Measurements from ENCODE around the gene KCNQ1.

The KCNQ1 gene

DNA sequence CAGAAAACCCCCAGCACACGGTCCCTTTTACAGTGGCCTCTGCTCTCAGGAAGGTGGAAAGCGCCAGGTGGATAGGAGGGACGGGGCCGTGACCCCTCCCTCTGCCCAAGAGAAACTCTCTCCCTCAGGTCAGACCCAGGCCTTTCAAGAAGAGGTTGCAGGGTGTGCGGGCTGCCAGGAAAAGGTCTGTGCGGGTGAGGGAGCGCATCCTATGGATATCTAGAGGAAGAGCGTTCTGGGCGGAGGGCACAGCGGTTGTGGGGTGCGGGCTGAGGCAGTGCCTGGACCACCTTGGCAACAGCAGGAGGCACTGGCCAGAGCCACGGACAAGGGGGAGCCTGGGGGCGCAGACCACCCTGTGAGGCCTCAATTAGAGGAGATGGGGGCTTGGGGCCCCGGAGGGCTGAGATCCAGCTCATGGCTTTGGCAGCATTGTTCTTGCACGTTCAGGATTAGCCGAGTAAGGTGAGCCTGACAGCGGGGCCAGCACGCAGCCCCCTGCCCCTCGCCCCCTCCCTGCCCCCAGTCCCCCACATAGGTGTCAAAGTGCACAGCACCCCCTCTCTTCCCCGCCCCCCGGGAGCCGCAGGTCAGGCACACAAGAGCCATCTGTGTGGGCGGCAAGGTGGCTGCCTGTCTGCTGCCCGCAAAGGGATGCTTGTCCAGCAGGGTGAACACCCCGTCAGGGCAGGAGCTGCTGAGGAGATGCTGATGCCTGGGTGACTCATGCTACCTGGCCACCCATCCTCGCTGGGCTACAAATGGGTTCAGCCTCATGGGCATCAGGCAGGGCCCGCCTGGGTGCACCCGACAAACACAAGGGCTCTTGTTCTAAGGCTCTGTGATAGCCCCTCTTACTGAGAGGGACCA, 347.8 kb downstream of the KCNQ1 start:
- no peak for DNase-seq

DNA sequence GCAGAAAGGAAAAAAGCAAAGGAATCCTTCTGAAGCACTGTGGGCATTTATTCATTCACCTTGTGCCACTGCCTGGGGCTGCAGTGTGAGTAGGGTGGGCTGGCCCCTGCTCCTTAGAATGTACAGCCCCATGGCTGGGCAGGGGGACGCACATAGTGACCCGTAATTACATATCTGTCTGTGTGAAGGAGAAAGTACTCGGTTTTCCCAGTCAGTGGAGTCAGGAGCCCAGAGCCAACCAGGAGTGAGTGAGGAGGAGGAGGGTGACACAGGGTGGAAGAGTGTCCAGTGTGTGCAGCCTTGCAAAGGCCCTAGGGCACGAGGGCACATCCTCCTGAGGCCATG, 348.9 kb downstream of the KCNQ1 start:
- no peak for DNase-seq

DNA sequence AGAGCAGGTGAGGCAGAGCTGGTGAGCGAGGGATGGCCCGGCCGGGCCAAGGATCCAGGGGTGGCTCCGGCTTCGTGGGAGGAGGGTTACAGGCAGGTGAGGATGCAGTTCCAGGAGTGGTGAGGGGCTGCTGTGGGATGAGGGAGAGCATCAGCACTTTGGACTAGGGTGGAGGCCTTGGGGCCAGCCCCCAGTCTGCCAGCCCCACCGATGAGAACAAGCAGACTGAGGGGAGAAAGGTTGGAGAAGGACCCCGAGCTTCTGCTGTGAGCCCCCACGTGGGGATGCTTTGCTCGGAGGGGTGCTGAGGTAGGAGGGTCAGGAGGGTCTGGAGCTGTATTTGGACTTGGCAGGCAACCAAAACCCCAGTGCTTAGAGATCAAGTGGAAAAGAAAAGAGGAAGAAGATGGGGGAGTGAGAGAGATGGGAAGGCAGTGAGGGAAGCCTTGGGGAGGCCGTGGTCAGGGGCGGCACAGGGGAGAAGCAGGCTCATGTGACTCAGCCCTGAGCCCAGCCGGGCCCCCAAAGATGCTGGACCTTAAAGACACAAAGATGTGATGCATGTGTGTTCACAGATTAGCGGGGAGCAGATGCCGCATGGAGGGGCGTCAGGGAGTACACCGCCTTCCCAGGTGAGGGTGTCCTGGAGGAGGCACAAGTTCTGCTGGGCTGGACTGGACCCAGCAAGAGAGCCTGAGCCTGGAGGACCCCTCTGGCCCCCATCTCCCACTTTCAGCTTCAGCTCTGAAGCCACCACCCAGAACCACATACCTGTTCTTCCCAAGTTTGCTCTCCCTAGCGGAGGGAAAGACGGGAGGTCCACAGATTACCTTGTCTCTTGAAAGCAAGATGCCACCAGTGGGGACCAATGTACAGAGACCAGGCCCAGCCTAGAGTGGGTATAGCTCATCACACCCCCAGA, 349.5 kb downstream of the KCNQ1 start:
- no peak for DNase-seq

DNA sequence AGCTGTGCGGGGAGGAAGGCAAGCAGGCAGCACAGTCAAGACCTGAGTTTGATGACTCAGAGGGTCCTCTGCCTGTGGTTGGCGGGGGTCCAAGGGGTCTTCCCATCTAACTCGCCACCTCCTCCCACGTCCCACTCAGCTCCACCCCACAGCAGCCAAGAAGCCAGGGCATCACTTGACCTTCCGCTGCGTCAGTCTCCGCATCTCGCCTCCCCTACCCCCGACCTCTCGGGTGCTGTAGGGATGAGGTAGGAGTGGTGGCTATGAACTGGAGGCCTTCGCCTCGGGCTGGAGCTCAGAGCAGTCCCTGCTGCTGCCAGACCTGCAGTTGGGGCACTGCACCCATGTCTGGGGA, 350.1 kb downstream of the KCNQ1 start:
- no peak for DNase-seq

DNA sequence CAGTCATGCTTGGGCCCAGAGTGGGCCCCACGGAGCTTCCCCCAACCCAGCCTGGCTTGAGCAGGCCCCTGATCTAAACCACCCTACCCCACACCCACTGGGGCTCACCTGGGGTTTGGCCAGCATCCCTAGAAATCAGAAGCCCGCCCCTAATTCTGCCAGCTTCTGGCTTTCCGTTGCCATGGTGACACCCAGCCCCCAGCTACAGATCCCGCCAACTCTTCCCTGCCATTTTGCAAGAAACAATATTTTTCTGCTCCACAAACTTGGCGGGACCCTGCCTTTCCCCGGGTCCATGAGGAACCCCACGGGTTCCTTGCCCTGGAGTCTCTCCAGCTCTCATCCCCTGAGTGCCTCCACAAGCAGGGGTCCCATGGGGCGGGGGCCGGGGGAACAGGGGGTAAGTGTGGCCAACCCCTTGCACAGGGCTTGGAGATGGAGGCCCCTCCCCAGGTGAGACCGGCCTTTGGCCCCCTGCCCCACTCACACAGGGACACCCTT, 350.7 kb downstream of the KCNQ1 start:
- DNase-seq, result no peak

DNA sequence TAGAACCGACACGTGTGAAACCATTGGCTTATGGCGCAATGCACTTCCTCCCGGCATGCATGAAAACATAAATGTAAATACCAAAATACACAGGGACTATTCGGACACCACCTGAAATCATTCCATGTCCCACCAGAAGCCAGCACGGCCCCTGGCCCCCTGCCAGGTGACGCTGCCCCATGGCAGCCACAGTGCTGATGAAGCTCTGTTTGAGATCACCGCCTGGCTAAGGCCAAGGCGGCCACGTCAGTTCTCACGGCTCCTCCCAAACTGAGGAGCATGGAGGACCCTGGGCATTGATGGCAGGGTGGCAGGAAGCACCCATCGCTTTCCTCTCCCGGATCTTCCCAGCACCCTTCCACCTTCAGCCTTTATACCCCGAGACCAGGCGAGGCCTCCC, 351.3 kb downstream of the KCNQ1 start:
- DNase-seq, result no peak

DNA sequence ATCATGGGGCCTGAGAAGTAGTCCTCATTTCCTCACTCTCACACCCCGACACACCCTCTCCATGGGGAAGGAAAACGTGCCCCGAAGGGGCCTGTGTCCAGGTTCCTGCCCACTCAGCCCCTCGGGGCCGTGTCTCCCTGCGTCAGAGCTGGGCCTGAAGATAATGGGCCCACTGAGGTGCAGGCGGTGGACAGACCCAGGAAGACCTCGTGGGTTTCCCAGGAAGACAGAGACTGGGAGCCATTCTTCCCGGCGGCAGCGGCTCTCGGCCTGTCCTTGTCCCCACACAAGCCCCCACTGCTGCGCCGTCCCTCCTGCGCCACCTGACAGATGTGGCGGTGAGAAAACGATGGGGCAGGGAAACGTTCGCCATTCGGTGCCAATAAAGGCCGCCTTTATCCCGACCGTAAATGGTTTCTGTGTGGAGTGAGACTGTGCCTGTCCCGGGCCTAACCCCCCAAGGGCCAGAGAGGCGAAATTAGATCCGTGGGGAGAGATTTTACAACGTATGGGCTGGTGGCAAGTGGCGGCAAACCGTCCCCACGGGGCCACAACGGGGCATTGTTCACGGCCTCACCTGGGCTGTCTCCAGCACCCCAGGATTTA, 351.8 kb downstream of the KCNQ1 start:
- no peak for DNase-seq

DNA sequence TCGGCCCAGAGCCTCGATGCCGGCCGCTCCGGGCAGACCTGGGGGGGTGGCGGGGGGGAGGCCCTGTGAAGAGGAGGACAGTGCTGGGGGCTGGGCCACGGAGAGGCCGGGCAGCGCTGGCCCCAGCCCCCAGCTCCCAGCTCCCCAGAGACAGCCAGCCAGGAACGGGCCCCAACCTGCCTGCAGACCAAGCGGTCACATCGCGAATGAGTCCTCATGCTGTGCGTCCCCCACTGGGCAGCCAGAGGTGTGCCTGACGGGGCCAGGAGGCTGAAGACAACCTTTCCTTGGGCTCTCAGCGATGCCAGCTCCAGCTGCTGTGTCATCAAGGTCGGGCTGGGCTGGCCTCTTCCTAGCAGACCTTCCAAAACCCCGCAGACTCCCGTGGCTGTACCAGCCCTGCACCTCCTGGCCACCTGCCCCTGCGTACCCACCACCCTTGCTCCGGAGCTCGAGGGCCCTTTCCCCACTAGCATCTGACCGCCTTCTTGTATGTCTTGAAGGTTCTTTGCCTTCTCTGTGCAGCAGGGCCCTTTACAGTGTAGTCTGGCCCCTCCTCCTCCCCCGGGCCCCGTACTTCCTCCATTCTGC, 352.4 kb downstream of the KCNQ1 start:
- DNase-seq, result no peak

DNA sequence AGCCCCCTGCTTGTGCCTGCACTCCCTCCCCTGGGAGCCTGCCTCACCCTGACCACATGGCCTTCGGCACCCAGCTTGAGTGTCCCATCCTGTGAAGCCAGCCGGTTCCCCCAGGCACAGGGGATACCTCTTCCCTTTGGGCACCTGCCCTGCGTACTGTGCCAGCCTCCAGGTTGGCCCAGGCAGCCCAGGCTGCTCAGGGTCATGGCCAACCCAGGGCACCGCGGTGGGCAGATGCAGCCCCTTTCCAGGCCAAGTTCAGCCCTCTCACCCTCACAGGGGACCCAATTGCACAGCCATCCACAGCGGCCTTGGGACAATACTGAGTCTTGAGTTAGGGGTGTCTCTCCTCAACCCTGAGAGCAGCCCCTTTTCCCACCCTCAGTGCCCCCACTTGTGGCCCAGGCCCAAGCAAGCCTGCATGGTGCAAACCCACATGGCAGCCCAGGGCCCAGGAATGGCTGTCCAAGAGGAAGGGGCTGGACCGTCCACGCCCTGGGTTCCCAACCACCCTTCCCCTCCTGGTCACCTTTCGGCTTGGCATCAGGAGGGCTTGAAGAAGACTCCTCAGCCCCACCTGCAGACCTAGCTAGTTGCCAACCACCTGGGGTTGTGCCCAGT, 353.0 kb downstream of the KCNQ1 start:
- DNase-seq, result no peak

DNA sequence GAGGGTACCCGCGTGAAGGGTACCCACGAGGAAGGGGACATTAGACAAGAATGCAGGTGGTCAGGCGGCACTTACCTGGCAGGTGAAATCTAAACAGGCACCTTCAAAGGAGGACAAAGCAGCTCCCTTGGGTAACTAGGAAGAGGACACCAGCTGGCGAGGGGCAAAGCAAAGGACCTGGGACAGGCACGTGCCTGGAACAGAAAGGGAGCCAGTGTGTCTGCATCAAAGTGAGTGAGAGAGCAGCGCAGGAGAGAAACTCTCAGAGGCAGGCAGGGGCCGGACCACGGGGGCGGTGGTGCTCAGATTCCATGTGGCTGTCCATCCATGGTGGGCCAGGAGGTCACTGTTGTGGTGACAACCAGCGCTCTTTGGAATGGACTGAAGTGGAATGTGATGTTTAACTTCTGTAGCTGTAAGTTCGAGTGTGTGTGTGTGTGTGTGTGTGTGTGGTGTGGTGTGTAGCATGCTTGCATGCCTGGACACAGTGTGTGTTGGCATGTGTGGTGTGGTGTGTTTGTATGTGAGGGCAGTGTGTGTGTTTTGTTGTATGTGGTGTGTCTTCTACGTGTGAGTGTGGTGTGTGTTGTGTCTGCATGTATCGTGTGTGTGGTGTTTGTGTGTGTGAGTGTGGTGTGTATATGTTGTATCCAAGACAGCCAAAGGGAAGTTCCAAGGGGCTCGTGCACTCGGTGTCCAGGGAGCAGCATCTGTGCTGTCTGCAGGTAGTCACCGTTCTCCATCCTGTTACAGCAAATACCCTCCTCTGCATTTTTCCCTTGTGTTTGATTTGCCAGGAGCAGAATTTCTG, 354.3 kb downstream of the KCNQ1 start:
- no peak for DNase-seq

DNA sequence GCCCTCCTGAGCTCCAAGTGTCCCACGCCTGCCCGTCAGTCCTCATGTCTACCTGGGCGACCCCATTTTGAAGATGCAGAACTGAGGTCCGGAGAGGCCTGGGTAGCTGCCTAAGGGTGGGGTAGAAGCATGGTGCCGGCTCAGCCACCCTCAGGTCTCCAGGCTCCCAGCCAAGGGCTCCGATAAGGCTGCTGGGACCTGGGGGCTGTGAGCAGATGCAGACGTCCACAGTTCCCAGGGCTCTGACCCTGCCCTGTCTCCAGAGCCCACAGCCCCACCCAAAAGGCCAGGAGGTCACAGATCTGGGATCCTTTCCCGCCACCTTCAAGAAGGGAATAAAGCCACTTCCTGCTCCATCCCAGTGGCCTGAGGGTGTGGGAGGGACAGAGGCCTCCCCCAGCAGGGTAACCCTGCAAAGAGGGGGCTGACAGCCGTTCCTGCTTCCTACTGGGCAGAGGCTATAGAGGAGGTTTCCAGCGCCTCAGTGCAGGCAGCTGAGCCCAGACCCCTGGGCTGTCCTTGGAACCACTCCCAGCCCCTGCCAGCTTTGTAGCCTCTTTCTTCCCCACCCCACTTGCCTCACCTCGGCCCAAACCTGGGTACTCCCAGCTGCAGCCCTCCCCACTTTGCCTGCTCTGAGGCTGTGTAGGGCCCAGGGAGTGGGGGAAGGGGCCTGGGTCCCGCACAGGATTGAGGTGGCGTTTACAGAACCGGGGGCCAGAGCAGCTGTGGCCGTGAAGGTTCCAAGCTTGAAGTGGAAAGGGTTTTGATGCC, 355.3 kb downstream of the KCNQ1 start:
- no peak for DNase-seq

DNA sequence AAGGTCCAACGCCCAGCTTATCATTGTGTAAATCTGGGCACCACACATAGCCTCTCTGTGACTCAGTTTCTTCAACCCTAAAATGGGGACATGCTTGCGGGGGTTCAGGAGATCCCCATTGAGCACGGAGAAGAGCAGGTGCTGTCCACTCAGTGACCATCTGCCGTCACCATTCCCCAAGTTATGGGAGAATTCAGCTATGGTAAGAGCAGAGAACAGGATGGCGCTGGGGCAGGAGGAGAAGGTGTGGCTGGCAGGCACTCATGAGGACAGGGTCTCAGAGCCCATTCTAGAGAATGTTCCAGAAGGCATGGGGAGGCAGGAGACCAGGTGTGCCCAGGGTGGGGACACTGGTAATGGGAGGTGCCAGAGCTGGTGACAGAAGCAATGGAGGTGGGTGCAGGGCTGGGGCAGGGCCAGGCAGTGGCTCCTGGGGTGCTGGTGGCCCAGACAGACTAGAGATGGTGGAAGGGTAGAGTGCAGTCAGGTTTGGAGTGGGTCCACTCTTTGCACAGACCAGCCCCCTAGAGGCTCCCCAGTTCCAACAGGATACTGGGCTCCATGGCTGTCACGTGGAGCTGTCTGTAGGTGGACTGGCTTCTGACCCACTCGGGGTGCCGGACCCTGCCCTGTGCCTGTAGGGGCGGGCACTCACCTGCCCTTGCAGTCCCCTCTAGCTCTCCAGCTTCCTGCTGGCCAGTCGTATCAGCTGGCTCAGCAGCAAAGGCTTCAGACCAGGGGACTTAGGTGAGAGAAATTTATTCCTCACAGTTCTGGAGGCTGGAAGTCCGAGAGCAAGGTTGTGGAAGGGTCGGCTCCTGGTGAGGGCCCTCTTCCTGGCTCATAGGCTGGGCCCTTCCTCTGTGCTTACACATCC, 356.1 kb downstream of the KCNQ1 start:
- DNase-seq, result no peak

DNA sequence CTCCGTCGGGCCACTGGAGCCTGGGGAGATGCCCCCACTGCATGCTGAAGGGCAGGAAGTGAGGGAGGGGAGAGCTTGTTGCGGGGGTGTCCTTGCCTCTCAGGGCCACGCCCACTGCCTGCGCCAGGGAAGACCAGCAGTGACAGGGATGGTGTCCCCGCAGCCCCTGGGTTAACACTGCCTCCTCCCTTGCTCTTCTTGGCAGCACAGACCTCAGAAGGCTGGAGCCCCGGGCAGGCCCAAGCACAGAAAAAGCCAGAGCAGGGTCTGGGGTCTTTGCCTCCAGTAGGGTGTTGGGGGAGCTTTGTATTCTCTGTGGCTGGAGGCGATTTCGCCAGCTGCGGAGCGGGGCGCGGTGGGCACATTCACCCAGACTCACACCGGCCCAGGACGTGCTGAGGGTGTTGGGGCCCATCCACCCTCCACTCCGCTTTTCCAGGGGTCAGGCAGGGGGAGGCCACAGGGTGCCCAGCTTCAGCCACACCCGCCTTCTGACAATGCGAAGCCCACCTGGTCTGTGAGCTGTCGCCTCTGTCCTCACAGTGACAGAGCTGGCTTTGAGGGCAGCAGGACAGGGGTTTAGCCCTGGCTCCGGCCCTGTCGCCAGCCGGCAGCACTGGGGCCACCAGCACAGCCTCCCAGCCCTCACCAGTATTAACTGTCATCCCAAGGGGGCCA, 357.0 kb downstream of the KCNQ1 start:
- no peak for DNase-seq

DNA sequence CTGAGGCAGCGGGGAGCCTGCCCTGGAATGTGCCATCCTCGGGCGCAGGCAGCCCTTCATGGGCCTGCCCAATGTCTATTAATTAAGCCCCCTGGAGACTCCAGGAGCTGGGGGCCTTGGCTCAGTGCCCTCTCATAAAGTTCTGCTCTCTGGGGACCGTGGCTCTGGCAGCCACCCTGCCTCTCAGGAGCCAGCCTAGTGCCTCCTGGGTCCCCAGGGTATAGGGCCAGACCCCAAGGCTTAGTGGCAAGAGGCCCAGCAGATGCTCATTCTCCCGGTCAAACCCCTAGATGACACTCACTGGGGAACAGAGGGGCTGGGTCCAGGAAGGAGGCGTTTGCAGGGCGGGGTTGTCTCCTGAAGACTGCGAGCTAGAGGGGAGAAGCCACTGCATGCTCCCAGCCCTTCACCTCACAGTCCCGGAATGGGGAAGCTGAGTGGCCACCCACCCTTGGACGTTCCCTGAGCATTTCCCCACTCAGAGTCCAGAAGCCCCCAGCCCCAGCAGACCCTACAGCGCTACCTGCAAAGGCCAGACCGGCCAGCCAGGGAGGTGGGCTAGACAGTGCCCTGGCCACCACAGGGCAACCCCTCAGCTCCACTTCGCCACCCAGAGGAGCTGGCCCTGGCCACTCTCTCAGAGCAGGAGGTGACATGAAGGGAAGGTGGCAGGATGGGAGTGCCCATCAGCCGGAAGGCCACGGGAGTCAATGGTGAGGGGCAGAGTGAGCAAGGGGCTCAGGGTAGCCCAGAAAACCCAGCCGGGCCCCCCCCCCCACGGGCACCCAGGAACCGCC, 357.8 kb downstream of the KCNQ1 start:
- DNase-seq, result no peak

DNA sequence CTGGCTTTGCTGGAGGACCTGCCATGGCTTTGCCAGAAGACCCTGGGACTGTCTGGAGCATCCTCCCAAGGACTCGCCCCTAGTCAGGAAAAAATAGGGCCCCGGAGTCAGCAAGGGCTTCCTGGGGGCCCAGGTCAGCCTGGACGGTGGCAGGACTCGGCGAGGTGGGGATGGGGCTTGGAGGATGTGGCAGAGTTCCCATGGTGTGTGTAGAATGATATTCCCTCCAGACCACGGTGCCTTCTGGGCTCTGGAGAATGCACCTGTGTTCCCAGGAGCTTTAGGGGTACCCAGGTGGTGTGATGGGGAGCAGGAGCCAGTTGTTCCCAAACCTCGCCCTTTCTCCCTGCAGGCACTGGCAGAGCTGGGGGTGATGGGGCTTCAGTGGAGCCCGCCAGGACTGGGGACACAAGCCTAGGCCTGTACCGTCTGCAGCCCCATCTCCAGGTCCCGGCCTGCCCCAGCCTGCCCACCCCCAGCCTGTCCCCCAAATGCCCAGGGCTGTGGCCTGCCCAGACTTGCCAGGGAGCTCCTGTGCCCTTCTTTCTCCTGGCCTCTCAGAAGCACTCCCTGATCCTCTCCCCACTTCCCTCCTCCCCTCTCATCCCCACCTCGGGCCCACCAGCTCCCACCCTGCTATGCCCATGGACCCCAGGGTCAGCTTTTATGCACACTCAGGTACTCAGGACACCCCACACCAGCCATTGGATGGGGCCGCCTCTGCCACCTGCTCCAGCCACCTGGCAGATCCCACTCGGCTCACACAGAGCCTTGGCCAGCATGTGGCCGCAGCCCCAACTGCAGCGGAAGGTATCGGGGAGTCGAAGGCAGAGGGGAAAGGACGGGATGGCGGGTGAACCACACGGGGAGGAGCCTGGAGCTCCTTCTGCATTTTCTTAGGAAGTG, 358.6 kb downstream of the KCNQ1 start:
- DNase-seq, result no peak

DNA sequence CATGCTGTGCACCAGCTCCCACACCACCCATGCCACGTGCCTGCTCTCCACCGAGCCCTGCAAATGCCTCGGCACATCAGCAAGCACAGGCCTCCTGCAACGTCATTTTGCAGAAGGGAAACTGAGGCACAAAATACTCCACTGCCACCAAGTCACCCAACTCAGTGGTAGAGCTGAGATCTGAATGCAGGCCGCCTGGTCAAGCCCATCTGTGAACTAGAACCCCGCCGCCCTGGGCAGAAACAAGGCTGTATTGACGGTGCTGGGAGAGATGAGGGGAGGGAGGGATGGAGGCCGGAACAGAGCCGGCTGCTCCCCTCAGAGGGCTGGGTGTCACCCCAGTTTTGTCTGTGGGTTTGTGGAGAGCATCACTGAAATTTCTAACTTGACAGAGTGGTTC, 359.4 kb downstream of the KCNQ1 start:
- no peak for DNase-seq

DNA sequence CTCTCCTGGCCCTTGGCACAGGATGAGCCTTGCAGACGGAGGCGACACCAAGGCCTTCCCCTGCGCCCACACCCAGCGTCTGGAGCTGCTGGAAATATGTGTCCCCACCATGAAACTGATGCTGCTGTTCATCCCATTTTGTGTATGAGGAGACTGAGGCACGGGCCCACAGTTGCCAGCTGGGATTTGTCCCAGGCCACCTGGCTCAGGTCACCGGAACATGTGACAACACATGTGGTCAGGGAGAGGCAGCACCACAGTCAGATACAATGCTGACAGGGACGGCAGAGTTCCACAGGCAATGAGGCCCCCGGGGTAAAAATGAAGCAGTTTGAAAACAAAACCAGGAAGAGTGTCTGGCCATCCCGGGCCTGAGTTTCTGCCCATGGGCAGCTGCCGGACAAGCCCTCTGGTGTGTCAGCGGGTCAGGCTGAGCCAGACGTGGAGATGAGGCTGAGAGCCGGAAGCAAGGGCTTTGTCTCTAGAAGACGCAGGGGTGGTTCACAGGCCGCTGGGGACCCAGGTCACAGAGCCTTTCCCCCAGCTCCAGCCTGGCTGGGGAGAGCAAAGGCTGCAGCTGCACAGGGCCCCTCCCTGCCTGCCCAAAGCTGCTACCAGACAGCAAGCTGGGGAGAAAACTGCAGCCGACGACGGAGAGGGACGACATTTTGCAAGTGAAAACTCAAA, 360.0 kb downstream of the KCNQ1 start:
- no peak for DNase-seq

All from effector CD8-positive, alpha-beta T cell (primary cell).